PFSK-1 (cell line): ENCODE results near the gene GABRB1.

Experiments used
- FOXP2 ChIP-seq: optimal IDR thresholded peaks from 2 replicates; pipeline ENCODE3; 2011; ENCODE audit warnings: borderline replicate concordance, control low read depth, inconsistent platforms; ENCODE audit not compliant: insufficient read depth; ENCODE audit errors: extremely low read length, extremely low read depth
- POLR2AphosphoS5 ChIP-seq: IDR thresholded peaks from 2 replicates; pipeline ENCODE4 v1.6.1; 2012; ENCODE audit warnings: low read depth, mild to moderate bottlenecking, control low read depth, low read length, moderate library complexity
- REST ChIP-seq, 2 experiments: IDR thresholded peaks; 2 replicates each; pipeline versions ENCODE4 v1.6.1 to v1.8.0; 2011 to 2012; ENCODE audit warnings: low read depth in 2 of 2, low read length in 2 of 2, control low read depth in 1 of 2, inconsistent platforms in 1 of 2, mild to moderate bottlenecking in 1 of 2, moderate library complexity in 1 of 2; ENCODE audit not compliant: insufficient read depth in 1 of 2
- SIN3A ChIP-seq: IDR thresholded peaks from 2 replicates; pipeline ENCODE4 v1.6.1; 2012; ENCODE audit warnings: mild to moderate bottlenecking, low read length, moderate library complexity, borderline replicate concordance; ENCODE audit not compliant: insufficient read depth
- TAF1 ChIP-seq: IDR thresholded peaks from 2 replicates; pipeline ENCODE4 v1.6.1; 2012; ENCODE audit warnings: low read length, control low read depth, borderline replicate concordance; ENCODE audit not compliant: insufficient read depth

Gene GABRB1

GRCh38 chr4:47390428-47391125 lies 359.2 kb downstream of the GABRB1 start:
- TF ChIP-seq SIN3A (no peak), POLR2AphosphoS5 (no peak), TAF1 (no peak), FOXP2 (no peak), REST (IDR thresholded peaks at IDR 0.05; ENCODE audit: insufficient read depth in 1 of 2, low read depth in 2 of 2, low read length in 2 of 2) (no peak)

- no peak for TF ChIP-seq SIN3A
- TF ChIP-seq TAF1, result no peak
- no peak for TF ChIP-seq POLR2AphosphoS5
- TF ChIP-seq REST (IDR thresholded peaks at IDR 0.05; ENCODE audit: insufficient read depth in 1 of 2, low read depth in 2 of 2, low read length in 2 of 2), result no peak
- no peak for TF ChIP-seq FOXP2
Observed at GRCh38 chr4:47391256-47391655, 359.9 kb downstream of the GABRB1 start.

- no peak for TF ChIP-seq POLR2AphosphoS5
- TF ChIP-seq REST (IDR thresholded peaks at IDR 0.05; ENCODE audit: insufficient read depth in 1 of 2, low read depth in 2 of 2, low read length in 2 of 2), result no peak
- no peak for TF ChIP-seq FOXP2
- TF ChIP-seq SIN3A, result no peak
- no peak for TF ChIP-seq TAF1
Observed at GRCh38 chr4:47406408-47406807, 375.0 kb downstream of the GABRB1 start.

- TF ChIP-seq POLR2AphosphoS5, result no peak
- TF ChIP-seq FOXP2, result no peak
- TF ChIP-seq REST (IDR thresholded peaks at IDR 0.05; ENCODE audit: insufficient read depth in 1 of 2, low read depth in 2 of 2, low read length in 2 of 2), result no peak
- no peak for TF ChIP-seq SIN3A
- TF ChIP-seq TAF1, result no peak
Observed at GRCh38 chr4:47410271-47410670, 378.9 kb downstream of the GABRB1 start.

GRCh38 chr4:47413521-47413920 lies 382.2 kb downstream of the GABRB1 start:
- no peak for TF ChIP-seq TAF1
